Activated naive CD4-positive, alpha-beta T cell (primary cell): Measurements from ENCODE around the gene PRDX6.
"Not testable (repeated sequence)": the region's sequence is repeated elsewhere in the genome, so short reads cannot be mapped to it uniquely, and the experiment has no call there.

ENCODE experiments used
- DNase-seq, 4 experiments: peaks; one replicate each; lab custom pipeline; 2025; lab: John Stamatoyannopoulos, UW

Gene PRDX6, protein sequence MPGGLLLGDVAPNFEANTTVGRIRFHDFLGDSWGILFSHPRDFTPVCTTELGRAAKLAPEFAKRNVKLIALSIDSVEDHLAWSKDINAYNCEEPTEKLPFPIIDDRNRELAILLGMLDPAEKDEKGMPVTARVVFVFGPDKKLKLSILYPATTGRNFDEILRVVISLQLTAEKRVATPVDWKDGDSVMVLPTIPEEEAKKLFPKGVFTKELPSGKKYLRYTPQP

DNA sequence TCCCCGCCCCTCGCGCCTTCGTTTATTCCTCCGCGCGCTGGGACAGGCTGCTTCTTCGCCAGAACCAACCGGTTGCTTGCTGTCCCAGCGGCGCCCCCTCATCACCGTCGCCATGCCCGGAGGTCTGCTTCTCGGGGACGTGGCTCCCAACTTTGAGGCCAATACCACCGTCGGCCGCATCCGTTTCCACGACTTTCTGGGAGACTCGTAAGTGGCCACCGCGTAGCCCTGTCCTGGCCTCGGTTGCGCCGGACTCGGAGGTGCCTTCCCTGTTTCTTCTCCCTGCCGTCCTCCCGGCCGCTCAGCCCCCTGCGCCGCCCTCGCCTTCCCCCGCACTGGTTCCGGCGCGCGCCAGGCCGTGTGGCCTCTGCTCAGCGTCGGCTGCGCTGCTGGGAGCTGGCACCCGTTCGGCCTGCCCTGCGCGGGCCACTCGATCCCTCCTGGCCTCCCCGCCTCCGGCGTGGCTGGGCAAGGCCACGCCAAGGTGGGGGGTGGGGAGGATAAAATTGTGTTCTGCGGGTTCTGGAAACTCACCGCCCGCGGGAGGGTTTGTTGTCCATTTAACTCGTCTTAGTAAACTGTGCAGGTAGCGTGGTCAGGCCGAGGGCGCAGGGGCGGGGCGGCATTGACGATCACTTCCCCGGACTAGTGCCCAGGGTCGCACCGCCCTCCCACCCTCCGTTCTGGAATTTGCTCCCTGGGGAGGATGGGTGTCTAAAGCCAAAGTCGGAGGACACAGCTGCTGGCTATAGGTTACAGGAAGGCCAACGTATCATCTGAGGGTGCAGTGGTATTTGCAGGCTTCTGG, at the start of gene PRDX6:
PRDX6 (plus strand) TSS at position 50 of the 808 bp plus-strand sequence; CDS start at position 113, 63 bp downstream.
- DNase-seq = peak; percentile 30 to 68 (median 41)

DNA sequence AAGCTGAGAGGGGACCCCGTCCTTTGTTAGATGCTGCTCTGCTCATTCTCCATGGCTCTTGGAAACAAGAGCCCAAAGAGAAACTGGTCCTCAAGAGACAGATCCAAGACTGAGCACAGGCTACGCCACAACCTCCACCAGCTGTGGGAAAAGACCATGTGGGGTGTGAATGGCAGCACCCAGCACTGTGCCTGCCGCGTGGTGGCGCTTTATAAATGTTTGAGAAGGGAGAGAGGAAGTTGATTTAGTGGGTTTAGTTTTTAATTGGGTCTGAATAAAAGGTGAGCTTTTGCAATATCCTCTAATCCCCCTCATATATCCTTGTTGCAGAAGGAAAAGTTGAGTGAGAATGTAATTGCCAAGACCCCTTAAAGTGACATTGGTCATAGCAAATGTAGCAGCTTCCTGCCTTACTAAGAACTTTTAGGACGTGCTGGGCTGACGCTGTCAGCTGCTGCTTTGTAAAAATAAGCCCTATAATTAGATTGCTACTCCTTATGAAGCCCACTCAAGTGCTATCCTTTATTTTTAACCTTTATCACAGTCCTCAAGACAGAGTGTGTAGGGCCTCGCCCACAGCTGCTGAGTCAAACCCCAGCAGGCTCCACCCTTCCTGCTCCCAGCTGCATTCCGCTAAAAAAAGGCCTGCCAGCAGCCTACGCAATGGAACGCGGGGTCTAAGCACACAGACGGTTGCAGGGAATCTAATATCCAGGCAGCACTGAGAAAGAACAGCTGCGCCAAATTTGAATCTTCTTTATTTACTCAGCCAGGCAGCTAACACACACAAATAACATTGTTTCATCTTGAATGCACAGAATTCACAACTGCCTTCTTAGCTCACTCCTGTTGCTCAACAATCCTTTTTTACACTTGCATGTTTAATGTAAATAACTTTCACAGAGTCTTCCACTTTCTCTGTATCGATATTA, 47.4 kb upstream of the PRDX6 start:
- peak; percentile 7 to 55 (median 38) for DNase-seq

- DNase-seq = no peak
These were observed 46.3 kb upstream of the PRDX6 start for GRCh38 chr1:173430677-173431303.

DNA sequence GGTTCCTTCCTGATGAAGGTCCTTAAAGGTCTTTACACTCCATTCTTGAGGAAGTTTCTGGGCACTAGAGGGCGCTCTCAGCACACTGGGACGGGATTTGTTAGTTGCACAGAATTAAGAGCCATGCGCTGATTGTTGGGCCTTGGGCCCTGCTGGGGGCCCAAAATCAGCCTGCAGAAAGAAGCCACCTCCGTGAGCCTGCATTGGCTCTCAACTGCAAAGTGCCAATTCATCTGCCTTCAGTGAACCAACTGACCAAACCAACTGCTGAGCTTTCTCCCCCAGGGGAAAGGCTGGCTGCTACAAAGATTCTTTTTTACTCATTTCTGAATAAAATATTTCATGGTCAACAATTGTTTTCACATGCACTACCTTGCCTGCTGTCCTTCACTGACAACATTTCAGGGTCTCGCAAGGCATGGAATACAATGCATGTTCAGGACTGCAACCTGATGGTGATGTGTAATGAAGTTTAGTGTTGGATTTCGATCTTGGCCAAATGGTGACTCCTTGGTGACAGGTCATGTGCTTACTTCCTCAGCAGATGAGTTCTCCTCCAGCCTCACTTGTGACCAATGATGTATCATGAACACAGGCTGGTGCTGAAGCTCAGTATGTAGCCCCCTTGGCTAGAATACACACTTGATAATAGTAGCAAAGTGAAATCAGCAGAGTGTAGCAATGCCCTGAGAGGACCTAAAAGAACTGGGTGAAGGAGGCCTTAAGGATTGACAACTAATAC, 45.7 kb upstream of the PRDX6 start:
- peak; percentile 61 to 84 (median 79) for DNase-seq

DNA sequence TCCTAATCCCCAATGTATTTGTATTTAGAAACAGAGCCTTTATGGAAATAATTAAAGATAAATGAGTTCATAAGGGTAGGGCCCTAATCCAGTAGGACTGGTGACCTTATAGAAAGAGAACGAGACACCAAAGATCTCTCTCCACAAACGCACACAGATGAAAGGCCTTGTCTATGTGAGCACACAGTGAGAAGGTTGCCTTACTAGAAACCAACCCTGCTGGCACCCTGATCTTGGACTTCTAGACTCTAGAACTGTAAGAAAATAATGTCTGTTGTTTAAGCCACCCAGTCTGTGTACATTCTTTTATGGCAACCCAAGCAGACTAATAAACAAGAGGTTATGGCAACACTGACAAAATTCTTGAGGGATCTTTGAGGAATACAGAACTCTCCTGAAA, 44.8 kb upstream of the PRDX6 start:
- DNase-seq = no peak

DNA sequence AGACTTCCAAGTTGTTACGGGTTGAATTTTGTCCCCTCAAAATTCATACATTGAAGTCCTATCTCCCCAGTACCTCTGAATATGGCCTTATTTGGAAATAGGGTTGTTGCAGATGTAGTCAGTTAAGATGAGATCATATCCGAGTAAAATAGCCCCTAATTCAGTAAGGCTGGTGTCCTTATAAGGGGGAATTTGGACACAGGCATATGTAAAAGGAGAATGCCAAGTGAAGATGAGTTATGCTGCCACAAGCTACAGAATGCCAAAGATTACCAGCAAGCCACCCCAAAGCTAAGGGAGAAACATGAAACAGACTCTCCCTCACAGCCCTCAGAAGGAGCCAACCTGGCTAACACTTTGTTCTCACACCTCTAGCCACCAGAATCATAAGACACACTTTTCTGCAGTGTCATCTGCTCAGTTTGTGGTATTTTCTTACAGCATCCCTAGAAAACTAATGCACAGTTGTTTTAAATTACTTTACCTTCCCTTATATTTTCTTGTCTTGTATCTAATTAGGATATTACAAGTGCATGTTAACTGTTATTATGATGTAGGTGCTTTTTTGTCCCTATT, 43.3 kb upstream of the PRDX6 start:
- no peak for DNase-seq

- DNase-seq = no peak
These were observed 40.2 kb upstream of the PRDX6 start for GRCh38 chr1:173436841-173437428.

GRCh38 chr1:173438675-173439074, 38.5 kb upstream of the PRDX6 start:
- no peak for DNase-seq

DNA sequence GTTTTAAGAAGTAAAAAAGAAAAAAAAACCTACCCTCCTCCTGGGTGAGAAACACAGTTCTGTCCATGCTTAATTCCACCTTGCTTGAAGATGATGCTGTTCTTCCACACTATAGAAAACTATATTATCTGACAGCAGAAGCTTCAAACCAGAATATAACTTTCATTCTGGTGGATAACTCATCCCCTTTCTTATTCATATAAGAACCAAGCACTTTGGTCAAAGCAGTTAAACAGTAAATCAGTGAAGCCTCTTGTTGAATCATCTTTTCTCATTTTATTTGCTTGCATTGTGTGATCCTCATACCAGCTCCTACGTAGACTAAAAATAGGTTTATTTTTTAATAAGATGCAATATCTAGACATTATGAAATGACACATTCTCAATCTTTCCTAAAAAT, 36.7 kb upstream of the PRDX6 start:
- DNase-seq = no peak

- no peak for DNase-seq
These were observed 32.4 kb upstream of the PRDX6 start for GRCh38 chr1:173444757-173445156.

DNA sequence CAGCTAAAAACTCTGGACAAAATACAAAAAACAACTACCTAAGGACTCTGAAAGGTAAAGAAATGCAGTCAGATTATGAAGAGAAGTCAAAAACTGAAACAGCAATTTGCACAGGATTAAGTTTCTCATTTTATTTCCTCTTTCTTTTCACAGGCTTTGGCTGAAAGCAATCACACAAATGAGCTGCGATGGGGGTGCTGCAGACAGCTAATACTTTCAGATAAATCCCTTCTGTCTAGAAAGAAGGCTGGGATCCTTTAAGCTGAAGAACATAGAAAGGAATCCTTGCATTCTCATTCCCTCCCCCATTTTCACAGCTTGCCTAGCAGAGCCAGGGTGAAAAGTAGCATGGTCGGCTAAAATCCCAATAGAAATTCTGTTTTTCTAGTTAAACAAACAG, 32.0 kb upstream of the PRDX6 start:
- no peak for DNase-seq

GRCh38 chr1:173445656-173446055, 31.5 kb upstream of the PRDX6 start:
- no peak for DNase-seq

DNA sequence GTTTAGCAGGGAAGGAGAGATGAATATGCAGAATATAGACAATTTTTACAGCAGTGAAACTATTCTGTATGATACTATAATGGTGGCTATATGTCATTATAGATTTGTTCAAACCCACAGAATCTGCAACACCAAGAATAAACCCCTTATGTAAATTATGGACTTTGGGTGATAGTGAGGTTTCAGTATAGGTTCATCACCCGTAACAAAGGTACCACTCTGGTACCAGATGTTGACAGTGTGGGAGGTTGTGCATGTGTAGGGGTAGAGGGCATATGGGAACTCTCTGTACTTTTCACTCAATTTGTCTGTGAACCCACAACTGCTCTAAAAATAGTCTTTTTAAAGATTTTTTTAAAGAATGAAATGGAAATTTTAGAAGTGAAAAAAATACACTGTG, 29.9 kb upstream of the PRDX6 start:
- DNase-seq = no peak

DNA sequence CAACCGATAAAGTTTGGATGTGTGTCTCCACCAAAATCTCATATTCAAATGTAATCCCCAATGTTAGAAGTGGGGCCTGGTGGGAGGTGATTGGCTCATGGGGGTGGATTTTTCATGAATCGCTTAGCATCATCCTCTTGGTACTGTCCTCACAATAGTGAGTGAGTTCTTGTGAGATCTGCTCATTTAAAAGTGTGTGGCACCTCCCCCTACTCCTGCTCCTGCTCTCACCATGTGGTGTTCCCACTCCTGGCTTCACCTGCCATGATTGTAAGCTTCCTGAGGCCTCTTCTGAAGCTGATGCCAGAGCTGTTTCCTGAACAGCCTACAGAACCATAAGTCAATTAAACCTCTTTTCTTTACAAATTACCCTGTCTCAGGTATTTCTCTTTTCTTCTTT, 28.2 kb upstream of the PRDX6 start:
- DNase-seq = no peak

- no peak for DNase-seq
These were observed 25.2 kb upstream of the PRDX6 start for GRCh38 chr1:173451981-173452380.

- no peak for DNase-seq
These were observed 23.2 kb upstream of the PRDX6 start for GRCh38 chr1:173453982-173454381.

DNA sequence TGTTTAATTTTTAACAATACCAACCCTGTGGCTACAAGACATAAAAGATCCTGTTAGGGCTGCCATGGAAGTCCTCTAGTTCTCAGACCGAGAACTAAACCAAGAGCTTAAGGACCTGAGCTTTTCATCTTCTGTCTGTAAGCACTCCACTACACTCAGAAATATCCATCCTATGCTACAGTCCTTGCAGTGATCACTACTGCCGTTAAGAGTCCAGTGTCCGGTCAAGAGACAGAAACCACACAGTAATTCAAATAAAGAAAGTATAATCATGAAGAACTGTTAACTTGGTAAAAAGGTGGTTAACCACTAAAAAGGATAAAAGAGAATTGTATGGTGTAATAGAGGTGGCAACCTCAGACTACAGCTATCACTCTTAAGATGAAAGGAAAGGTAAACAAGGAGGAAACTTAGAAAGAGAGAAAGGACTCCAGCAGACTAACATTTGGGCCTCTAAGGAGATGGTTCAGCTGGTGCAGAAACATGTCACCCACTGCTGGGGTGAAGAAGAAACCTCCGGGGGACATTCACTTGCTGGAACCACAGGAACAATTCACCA, 22.1 kb upstream of the PRDX6 start:
- DNase-seq = no peak

DNA sequence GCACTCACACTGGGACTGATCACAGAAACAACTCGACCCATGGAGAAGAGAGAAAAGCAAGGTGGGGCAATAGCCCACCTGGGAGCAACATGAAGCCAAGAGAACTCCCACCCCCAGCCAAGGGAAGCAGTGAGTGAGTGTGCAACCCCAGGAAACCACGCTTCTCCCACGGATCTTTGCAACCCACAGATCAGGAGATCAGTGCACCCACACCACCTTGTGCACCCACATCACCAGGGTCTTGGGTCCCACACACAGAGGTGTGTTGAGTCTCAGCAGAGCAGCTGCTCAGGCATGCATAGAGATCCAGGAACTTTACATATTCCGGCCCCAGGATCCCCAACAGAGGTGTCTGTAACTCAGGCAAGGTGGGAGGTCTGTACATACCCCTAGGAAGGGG, 17.2 kb upstream of the PRDX6 start:
- no peak for DNase-seq

DNA sequence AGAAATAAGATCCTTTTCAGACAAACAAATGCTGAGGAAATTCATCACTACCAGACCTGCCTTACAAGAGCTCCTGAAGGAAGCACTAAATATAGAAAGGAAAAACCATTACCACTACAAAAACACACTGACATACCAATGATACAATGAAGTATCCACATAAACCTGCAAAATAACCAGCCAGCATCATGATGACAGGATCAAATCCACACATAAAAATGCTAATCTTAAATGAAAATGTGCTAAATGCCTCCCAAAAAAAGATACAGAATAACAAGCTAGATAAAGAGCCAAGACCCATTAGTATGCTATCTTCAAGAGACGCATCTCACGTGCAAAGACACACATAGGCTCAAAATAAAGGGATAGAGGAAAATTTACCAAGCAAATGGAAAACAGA, 14.5 kb upstream of the PRDX6 start:
- DNase-seq = not testable (repeated sequence)

DNA sequence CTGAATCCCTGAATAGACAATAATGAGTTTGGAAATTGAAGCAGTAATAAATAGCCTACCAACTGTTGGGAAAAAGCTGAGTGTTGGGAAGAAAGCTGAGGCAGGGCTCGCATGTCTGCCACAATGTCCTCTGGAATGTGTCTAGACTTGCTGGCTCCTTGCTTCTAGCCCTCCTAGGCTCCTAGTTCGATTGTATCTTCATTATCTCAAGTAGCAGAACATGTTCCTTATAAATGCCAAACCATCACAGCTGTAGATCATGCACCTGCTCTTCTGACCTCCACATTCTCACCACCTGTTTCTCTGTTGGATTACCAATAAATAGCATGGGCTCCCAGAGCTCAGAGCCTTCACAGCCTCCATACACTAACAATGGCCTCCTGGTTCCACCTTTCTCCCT, 12.9 kb upstream of the PRDX6 start:
- not testable (repeated sequence) for DNase-seq
